GM21367 (cell line): ENCODE measurements around the gene OSBPL8.

Experiments
- ATAC-seq: cut with Tn5 transposase; IDR thresholded peaks from one replicate; pipeline ENCODE4 v1.9.1; 2021; ENCODE audit not compliant: unreplicated experiment

OSBPL8 gene

DNA sequence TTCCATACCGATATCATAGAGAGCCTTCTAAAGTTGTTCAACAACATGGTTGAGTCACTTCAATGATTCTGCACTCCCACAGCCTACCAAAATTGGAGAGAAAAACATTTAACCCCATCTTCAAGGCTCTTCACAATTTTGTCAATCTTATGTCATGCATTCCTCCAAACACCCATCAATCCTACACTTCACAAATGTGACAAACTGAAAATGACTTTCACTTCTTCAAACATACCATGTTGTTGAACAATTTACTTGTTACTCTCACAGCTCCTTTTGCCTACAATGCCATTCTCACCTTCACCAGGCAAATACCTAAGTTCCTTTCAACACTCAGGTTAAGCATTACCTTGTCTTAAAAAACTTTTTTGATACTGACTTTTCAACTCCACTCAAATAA is 88.0 kb downstream of the OSBPL8 start:
- ATAC-seq, result no peak

DNA sequence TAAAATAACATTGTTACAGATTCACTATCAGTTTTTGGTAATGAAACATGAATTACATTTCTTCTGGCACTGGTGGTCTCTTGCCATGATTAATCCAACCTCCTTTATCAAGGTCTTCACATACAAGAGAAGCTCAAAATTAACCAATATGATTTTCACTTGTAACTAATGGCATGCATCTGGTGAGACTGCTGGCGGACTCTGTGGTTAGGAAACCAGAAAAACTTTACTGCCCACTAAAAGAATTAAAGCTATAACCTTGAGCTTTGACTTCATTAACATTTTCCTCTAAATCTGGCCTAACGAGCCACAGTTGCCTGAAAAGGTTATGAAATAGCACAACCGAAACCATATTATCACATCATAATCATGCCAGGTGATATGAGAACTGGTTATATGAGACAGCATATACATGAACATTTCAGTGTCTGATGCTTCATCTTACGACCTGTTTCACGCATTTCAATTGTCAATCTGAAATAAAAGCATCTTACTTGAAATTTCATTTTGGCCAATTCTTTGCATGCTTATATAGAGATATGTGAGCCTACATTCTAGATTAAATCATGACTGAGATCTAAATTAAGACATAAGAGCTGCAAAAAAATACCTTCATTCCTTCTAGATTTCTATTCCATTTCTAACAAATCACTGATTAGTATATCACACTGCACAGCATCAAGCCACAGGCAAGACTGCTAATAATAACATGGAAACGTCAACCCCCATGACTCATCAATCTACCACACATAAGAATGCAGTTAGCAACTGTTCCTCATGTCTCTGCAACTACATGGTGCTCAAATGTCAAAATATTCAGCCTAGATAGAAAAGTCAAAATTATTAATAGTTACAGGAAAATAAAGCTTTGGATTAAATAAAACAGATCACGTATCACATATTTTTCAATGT is 89.3 kb downstream of the OSBPL8 start:
- peak; percentile 79 for ATAC-seq

DNA sequence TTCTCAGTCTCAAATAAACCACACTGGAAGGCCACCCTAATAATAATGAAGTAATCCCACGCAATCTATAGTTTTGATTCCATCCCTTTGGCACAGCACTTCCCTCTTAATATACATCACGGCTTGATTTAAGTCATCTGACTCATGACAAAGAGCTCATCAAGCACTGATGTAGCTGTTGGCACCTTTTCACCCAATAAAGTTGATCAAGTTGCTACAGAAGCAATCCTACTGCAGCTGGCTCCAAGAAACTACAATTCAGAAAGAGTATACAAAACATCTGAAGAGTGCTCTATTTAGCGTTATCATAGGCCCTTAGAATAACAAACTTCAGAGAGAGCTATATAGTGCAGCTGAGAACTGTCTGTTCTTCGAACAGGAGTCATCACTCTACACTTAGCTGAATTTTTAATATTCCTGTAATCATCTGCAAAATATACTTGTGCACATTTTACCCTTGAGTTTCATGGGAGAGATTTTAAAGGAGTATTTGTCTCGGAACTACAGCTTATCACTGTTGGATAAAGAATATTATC is 94.9 kb downstream of the OSBPL8 start:
- ATAC-seq, result no peak

DNA sequence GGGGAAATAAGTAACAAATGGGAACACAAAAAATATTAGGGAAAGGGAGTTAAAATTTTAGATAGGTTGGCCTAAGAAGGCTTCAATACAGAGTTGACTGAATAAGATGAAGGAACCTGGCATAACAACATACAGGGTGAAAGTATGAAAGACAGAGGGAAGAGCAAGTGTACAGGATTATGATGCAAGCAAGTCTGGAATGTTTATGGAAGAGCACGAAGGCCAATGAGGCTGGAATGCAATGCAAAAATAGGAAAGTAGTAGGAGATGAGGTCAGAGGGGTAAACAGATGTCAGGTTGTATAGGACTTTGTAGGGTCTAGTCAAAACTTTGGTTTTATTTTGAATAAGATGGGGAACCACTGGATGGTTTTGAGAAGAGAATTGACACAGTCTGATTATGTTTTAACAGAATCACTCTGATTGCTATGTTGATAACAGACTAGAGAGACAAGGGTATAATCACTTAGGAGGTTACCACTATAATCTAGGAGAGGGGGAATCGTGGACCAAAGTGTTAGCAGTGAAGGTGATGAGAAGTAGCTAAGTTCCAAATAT is 96.8 kb downstream of the OSBPL8 start:
- no peak for ATAC-seq

DNA sequence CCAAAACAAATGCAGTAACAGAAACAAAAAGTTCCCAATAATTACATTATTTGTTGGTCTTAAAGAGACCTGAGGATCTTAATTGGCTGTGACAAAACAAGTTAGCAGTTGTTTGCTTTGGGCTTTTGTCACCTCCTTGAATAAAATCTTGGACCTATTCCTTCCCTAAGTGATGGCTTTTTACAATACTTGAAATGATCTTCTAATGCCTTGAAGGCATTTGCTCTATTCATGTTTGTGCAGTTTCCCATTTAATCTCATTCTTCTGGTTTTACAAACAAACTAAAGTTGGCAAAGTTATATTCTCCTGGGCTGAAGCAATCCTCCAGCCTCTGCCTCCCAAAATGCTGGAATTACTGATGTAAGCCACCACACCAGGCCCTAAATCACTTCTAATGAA is 98.8 kb downstream of the OSBPL8 start:
- ATAC-seq, result no peak

DNA sequence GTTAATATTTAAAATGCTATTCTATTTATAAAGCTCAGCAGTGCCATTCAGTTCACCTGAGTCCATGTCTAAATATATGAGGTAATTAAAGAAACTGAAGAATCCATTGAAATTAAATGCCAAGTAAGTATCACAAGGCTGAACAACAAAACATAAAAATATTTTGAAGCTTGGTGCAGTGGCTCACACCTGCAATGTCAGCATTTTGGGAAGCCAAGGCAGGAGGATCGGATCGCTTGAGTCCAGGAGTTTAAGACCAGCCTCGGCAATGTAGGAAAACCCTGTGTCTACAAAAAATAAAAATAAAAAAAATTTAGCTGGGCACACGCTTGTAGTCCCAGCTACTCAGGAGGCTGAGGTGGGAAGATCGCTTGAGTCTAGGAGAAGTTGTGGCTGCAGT is 101.8 kb downstream of the OSBPL8 start:
- ATAC-seq, result no peak

DNA sequence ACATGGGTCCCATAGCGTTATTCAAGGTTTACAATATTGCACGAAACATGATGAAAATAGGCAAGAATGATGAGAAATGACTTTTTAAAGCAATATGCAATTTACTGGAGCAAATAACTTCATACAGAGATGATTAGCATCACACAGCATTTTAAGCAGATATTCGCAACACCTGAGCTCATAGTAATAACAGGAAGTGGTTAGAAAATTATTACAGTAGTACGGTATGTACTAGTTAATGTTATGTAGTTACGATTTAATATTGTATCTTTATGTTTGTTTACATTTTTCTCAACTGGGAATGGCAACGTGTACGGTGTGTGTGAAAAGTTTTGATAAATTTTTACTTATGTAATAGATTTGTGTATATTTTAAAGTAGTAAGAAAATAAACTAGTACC is 102.6 kb downstream of the OSBPL8 start:
- ATAC-seq, result no peak

DNA sequence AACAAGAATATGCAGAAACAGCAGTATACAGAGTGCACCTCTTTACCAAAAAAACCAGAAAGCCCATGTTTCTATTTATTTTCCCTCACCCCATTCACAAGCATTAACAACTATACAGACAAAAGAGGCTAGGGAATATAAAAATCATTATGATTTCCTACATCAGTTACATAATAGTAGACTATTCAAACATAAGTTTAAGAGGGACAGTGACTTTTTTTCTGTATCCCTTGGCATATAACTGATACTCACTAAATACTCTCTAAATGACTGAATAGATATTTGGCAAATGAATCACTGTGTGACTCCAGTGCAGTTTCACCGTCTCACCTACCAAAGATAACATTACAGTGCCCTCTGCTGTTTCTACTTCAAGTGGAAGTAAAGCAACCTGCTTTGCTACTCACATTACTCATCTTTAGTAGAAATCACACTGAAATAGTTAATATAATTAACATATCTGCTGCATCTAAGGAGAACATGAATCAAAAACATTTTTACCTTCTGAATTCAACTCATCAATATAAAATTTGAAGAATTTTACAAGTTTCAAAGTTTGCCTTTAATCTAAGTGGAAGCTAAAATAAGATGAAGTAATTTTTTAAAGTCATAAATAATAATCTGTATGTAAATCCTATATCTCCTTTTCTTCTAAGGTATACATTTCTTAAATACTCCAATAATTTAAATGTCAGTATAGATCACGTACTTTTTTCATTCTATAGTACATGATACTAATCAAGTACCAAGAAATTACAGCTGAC is 103.8 kb downstream of the OSBPL8 start:
- peak; percentile 91 for ATAC-seq

DNA sequence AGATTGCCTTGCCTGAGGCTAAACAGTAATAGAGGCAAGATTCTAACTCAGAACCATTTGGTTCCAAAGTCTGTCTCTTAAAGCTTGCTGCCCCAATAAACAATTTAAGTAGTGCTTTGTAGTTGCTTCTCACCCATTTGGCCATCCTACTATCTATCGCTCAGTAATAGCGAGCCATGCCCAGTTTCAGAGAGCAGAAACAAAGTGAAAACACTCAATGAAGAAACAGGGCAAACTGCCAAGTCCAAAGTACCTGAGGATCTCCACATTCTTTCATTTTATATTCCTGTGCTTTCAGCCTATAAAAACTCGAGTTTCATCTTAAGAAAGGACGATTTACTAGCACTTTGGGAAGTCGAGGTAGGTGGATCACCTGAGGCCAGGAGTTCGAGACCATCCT is 108.0 kb downstream of the OSBPL8 start:
- no peak for ATAC-seq

DNA sequence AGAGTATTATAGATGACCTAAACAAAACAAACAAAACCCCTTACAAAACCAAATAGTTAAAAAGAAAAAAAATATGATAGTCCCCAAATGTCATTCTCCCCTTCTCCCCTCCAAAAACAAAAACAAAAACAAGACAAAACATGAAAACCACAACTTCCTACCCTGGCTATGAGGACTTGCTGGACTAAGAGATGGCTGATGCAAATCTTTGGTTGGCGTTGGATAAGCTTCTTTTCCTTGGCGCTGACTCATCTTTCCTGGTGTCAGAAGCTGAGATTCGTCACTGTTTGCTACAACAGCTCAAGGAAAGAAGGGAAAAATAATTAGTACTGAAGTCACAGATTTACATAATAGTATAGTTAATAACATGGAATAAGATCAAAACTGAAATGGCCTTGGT is 108.9 kb downstream of the OSBPL8 start:
- ATAC-seq, result no peak

DNA sequence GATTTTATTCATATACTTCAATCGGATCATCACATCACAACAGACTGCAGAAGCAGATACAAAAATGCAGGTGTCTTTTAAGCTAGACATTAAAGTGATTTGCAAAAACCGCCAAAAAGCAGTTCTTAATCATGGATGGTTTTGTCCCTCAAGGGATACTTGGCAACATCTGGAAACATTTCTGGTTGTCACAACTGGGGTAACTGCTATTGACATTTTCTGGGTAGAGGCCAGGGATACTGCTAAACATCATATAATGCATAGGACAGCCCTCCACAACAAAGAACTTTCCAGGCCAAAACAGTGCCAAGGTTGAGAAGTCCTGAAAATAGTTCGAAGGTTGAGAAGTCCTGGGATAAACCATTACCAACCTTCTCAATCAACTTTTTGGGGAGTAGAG is 109.6 kb downstream of the OSBPL8 start:
- ATAC-seq, result no peak

DNA sequence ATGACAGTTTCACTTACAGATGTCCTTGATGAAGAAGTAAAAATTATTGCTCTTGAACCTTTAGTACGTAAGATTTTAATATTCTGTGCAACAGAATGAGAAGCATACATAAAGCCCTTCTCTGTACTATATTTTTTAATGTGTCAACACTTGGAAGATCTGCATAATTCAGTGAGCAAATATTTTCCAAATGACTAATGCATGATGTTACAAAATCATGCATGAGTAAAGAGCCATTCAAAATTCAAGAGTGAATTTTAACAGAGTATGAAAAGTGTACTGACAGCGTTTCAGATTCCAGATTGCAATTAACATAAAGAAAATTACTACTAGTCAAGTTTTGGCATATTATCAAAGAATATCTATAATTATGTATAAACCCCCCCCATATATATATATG is 110.0 kb downstream of the OSBPL8 start:
- ATAC-seq, result no peak

DNA sequence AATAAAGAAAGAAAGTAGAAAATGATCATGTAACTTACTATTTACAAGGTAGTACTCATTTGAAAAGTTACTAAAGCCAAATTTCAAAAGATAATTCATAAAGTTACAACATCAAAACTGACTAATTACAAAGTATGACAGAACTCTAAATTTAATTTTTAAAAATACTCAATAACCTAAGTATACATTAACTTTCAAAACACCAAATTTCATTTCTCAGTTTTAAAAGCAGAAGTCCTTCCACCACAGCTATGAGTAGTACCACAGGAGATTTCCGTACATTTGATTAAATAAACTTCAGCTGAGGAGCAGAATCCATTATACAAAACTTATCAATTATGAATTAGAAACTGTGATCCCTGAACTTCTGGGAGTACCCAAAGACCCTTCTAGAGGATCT is 110.6 kb downstream of the OSBPL8 start:
- ATAC-seq, result no peak

DNA sequence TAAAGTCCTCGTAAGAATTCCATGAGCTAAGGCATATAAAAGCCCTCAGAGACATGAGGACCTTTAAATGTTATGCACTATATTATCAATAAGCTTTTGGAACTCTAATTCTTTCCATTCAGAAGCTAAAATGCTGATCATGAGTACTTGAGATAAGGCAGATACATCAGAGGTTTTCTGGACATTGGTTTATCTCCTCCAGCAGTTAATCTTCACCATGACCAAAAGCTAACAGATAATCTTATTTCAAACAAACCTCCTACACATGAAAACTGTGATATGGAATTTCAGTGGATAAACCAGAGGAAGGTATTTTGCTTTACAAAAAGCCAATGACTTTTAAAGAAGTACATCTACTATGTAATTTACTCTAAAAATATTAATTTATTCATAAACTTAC is 113.5 kb downstream of the OSBPL8 start:
- ATAC-seq, result no peak

DNA sequence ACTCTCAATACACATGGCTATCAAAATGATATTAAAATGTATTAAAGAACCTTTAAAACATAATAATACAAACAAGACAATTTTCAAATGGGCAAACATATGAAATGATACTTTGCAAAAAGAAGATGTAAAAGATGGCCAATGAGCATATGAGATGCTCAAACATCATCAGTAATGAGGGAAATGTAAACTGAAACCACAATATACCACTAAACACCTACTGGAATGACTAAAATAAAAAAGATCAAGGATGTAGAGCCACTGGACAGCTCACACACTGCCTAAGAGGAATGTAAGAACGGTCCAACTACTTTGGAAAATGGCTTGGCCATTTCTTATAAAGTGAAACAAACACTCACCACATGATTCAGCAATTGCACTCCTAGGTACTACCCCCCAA is 114.1 kb downstream of the OSBPL8 start:
- ATAC-seq, result no peak

DNA sequence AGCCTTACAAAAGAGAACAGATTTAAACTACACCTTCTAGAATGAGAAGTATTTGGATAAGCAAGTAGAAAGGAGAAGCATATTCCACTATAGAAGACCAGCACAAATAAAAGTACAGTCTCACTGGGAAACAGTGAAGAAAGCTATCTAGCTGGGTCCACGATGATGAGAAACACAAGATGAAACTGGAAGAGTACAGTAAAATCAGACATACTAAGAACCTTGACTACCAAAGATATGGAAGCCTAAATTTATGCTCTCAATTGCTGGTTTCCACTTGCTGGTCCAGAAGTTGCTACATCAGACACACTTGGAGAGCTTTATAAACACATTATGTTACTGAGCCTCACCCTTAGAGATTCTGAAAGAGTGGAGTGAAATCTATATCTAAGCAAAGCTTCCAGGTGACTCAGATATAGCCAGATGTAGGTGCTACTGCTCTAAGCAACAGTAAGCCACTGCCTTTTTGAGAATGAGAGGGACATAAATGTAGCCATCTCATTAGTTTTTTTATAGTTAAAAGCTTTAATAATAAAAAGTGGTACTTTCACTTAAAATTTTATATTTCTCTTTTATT is 115.1 kb downstream of the OSBPL8 start:
- ATAC-seq, result no peak

DNA sequence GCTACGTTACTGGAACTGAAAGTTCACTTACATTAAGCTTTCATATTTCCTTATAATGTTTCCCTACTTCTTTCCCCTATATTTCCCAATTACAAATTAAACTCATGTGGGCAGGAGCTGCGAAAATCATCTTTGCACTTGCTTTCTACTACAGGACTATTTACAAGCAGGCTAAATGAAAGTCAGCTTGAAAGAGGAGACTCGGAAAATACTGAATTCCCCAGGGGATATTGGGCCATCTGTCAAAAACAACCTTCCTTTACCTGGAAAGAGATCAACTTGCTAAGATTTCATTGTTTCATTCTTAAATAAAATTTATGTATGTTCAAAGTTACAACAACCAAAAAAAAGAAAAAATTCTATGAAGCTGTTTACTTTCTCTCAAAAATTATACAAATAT is 118.6 kb downstream of the OSBPL8 start:
- ATAC-seq, result no peak

DNA sequence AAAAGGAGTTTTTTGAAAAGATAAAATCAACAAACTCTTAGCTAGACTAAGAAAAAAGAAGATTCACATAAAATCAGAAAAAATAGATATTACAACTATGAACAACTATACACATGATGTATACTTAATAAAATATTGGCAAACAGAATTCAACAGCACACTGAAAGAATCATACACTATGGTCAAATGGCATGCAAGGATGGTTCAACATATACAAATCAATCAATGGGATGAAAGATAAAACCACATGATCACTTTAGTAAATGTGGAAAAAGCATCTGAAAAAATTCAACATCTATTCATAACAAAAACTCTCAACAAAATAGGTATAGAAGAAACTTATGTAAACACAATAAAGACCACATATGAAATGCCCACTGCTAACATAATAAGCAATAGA is 126.8 kb downstream of the OSBPL8 start:
- ATAC-seq, result no peak

DNA sequence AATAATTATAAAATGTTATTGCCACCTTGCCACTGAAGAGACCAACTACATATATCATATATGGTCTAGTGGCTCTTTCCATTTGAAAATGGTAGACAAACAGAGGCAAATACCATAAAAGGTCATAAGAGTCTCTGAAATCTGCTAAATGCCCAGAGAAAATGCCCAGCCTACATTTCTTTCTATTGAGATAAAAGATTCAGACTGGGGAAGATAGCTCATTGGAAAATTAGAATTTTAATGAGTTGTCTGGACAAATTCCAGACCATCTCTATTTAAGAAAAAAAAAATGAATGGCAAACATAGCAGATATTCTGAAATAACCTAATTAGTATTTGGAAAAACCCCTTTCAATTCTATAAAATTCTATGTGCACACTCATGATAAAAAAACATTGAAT is 131.5 kb downstream of the OSBPL8 start:
- no peak for ATAC-seq

DNA sequence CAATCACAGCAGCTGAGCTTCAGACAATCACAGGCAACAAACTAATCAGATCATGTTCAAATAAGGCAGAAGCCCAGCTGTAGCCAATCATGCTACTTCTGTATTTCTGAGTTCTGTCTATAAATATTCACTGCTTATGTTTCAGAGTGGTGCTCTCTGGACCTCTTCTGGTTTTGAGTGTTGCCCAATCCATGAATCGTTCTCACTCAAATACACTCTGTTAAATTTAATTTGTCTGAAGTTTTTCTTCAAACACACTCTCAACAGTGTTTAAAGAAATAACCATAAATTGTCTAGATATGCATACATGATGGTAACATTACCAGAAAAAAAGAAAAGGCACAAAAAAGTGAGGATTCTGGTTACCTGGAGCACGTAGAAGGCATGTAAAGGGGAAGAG is 133.4 kb downstream of the OSBPL8 start:
- ATAC-seq, result no peak

DNA sequence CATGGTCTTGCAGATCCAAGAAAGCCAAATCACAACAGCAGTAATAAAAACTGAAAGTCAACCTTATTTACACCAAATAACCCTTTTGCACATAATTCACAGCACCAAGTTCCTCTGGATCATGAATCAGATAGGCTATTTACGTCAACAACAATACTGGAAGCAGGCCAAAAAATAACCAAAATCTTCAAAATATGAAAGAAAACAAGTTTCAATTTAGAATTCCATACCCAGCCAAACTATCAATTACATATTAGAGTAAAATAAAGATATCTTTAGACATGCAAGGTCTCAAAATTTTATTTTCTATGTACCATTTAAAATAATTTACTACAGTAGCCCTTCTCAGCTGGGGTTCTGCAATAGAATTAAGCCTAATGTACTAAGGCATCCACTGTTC is 134.6 kb downstream of the OSBPL8 start:
- ATAC-seq, result no peak
